Trophoblast cell (in vitro differentiated cells and primary cell): ENCODE measurements around the gene PIK3CB.
"Not testable (repeated sequence)": the region's sequence is repeated elsewhere in the genome, so short reads cannot be mapped to it uniquely, and the experiment has no call there.

ENCODE experiments used
- DNase-seq, 2 donors: peaks; one replicate each; pipeline ENCODE4 v3.0.0-alpha.2; 2016
- H2AFZ ChIP-seq: 2 replicates; pipeline ENCODE4 v1.6.1; 2013; ENCODE audit warnings: low read length, moderate library complexity, mild to moderate bottlenecking; ENCODE audit not compliant: insufficient read depth, poor library complexity
- H2AK5ac ChIP-seq: 2 replicates; pipeline ENCODE4 v1.6.1; 2013; ENCODE audit warnings: mild to moderate bottlenecking, low read length
- H2BK120ac ChIP-seq: 2 replicates; pipeline ENCODE4 v1.6.1; 2013; ENCODE audit warnings: low read length, mild to moderate bottlenecking, moderate library complexity; ENCODE audit not compliant: insufficient read depth, poor library complexity
- H2BK12ac ChIP-seq: 2 replicates; pipeline ENCODE4 v1.6.1; 2013; ENCODE audit warnings: mild to moderate bottlenecking, low read length, moderate library complexity
- H2BK5ac ChIP-seq: 2 replicates; pipeline ENCODE4 v1.6.1; 2013; ENCODE audit warnings: low read length, low read depth, moderate library complexity, mild to moderate bottlenecking; ENCODE audit not compliant: poor library complexity
- H3K14ac ChIP-seq: 2 replicates; pipeline ENCODE4 v1.6.1; 2013; ENCODE audit warnings: mild to moderate bottlenecking, low read length
- H3K18ac ChIP-seq: 2 replicates; pipeline ENCODE4 v1.6.1; 2013; ENCODE audit warnings: mild to moderate bottlenecking, low read length
- H3K23ac ChIP-seq: 2 replicates; pipeline ENCODE4 v1.6.1; 2013; ENCODE audit warnings: low read length
- H3K27ac ChIP-seq: 2 replicates; pipeline ENCODE4 v1.5.1; 2013; ENCODE audit warnings: low read depth, mild to moderate bottlenecking, inconsistent platforms, low read length, moderate library complexity
- H3K27me3 ChIP-seq: 2 replicates; pipeline ENCODE4 v1.6.1; 2013; ENCODE audit warnings: inconsistent platforms, mild to moderate bottlenecking, low read length, moderate library complexity; ENCODE audit not compliant: insufficient read depth
- H3K36me3 ChIP-seq, 2 experiments: 1 replicate in 1 of 2; 2 replicates in 1 of 2; pipeline ENCODE4 v1.6.1; 2013; ENCODE audit warnings: low read length in 2 of 2, mild to moderate bottlenecking in 2 of 2, moderate library complexity in 1 of 2; ENCODE audit not compliant: insufficient read depth in 2 of 2, control insufficient read depth in 1 of 2
- H3K4ac ChIP-seq: 2 replicates; pipeline ENCODE4 v1.6.1; 2013; ENCODE audit warnings: low read depth, mild to moderate bottlenecking, low read length, moderate library complexity
- H3K4me1 ChIP-seq, 2 experiments: 1 replicate in 1 of 2; 2 replicates in 1 of 2; pipeline ENCODE4 v1.6.1; 2013; ENCODE audit warnings: low read length in 2 of 2, mild to moderate bottlenecking in 2 of 2, moderate library complexity in 1 of 2; ENCODE audit not compliant: insufficient read depth in 2 of 2, control insufficient read depth in 1 of 2
- H3K4me2 ChIP-seq: 2 replicates; pipeline ENCODE4 v1.6.1; 2013; ENCODE audit warnings: inconsistent platforms, mild to moderate bottlenecking, low read length, moderate library complexity
- H3K4me3 ChIP-seq: 2 replicates; pipeline ENCODE4 v1.5.1; 2013; ENCODE audit warnings: mild to moderate bottlenecking, low read depth, low read length, inconsistent platforms
- H3K79me1 ChIP-seq: one replicate; pipeline ENCODE4 v1.6.1; 2013; ENCODE audit warnings: low read length
- H3K79me2 ChIP-seq: 2 replicates; pipeline ENCODE4 v1.6.1; 2013; ENCODE audit warnings: low read length, mild to moderate bottlenecking; ENCODE audit not compliant: control insufficient read depth, insufficient read depth, poor library complexity
- H3K9ac ChIP-seq: 2 replicates; pipeline ENCODE4 v1.6.1; 2013; ENCODE audit warnings: mild to moderate bottlenecking, low read length
- H3K9me3 ChIP-seq: 2 replicates; pipeline ENCODE4 v1.6.1; 2013; ENCODE audit warnings: low read depth, mild to moderate bottlenecking, control low read depth, inconsistent platforms, low read length; ENCODE audit not compliant: insufficient read depth
- H4K12ac ChIP-seq: 2 replicates; pipeline ENCODE4 v1.6.1; 2013; ENCODE audit warnings: low read depth, mild to moderate bottlenecking, low read length, moderate library complexity
- H4K8ac ChIP-seq: 2 replicates; pipeline ENCODE4 v1.6.1; 2013; ENCODE audit warnings: low read depth, mild to moderate bottlenecking, low read length, moderate library complexity
- H4K91ac ChIP-seq: one replicate; pipeline ENCODE4 v1.6.1; 2013; ENCODE audit warnings: low read depth, mild to moderate bottlenecking, low read length, moderate library complexity
- WGBS: extraction: QIAGEN DNeasy Blood & Tissue Kit; methylation state at CpG from one replicate; pipeline ENCODE4 v1.1.7; 2013; ENCODE audit warnings: missing lambda C conversion rate; ENCODE audit not compliant: insufficient read length, insufficient coverage; ENCODE audit errors: extremely low coverage; 5-methylcytosine and 5-hydroxymethylcytosine counted together

Gene PIK3CB

DNA sequence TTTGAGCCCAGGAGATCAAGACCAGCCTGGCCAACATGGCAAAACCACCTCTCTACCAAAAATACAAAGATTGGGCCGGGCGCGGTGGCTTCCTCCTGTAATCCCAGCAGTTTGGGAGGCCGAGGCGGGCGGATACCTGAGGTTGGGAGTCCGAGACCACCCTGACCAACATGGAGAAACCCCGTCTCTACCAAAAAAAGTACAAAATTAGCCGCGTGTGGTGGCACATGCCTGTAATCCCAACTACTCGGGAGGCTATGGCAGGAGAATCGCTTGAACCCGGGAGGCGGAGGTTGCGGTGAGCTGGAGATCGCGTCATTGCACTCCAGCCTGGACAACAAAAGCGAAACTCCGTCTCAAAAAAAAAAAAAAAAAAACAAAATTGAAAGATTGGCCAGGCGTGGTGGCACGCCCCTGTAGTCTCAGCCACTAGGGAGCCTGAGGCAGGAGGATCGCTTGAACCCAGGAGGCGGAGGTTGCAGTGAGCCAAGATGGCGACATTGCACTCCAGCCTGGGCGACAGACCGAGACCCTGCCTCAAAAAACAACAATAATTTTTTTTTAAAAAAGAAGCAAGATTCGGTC lies 2.2 kb downstream of the PIK3CB start:
- peak; percentile 78 to 86 for DNase-seq
- H3K79me1 ChIP-seq, result peaks cover 11% of the 10 kb centered on the region
- H3K4me1 ChIP-seq, result not testable (repeated sequence)

DNA sequence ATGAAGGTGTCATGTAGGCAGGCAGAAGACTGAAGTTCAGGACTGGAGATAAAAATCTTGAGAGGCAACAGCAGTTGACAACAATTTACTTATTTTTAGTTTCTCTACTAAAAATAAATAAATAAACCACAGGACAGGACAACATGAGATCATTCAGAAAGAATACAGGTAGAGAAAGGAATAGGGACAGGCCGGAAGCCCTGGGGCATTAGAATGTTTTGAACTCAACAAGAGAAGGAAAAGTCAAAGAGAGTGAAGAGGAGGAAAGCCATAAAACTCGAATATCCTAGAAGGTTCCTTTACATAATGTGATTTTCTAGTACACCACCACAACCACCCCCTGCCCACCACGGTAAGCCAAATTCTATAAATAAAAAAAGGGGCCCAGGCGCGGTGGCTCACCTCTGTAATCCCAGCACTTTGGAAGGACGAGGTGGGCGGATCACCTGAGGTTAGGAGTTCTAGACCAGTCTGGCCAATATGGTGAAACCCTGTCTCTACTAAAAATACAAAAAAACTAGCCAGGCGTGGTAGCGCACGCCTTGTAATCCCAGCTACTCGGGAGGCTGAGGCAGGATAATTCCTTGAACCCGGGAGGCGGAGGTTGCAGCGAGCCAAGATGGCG lies 4.7 kb downstream of the PIK3CB start:
- Histone ChIP-seq H2AFZ (no peak overlapping the region), H4K91ac (no peak overlapping the region), H3K23ac (no peak overlapping the region), H2BK12ac (peak overlapping the region; percentile 81), H3K4me2 (no peak overlapping the region), H3K27ac (peak overlapping the region; percentile 35), H3K9me3 (no peaks in the 10 kb centered on the region), H3K4me1 (peaks cover 3% of the 10 kb centered on the region in 2 experiments), H3K4ac (peak overlapping the region; percentile 86), H3K9ac (no peak overlapping the region), H3K27me3 (no peaks in the 10 kb centered on the region), H4K12ac (peak overlapping the region; percentile 31), H3K14ac (no peak overlapping the region), H3K79me1 (peaks cover 8% of the 10 kb centered on the region), H2BK120ac (no peak overlapping the region), H3K79me2 (peaks cover 11% of the 10 kb centered on the region), H3K36me3 (peaks cover 0 to 2% of the 10 kb centered on the region in 2 experiments), H3K18ac (peak overlapping the region; percentile 74), H2AK5ac (no peak overlapping the region), H4K8ac (no peak overlapping the region), H2BK5ac (no peak overlapping the region), H3K4me3 (no peak overlapping the region)
- peak; percentile 77 to 88 for DNase-seq
- WGBS, result no CpG with 5 or more reads among the region's 15 CpGs

More for the DNA sequence above, 2.2 kb downstream of the PIK3CB start:
- not testable (repeated sequence) for H2BK120ac ChIP-seq, H3K4me2 ChIP-seq, H3K4me3 ChIP-seq, H4K8ac ChIP-seq, H3K23ac ChIP-seq, H3K14ac ChIP-seq, H2BK5ac ChIP-seq, H3K9me3 ChIP-seq, H2AK5ac ChIP-seq, H4K12ac ChIP-seq, H4K91ac ChIP-seq, H3K9ac ChIP-seq, H2BK12ac ChIP-seq, H3K18ac ChIP-seq, H3K36me3 ChIP-seq, H3K27me3 ChIP-seq, H2AFZ ChIP-seq, H3K27ac ChIP-seq
- Histone ChIP-seq H3K79me2 (peaks cover 14% of the 10 kb centered on the region), H3K4ac (peak overlapping the region; percentile 88)
- WGBS, result no CpG with 5 or more reads among the region's 27 CpGs

DNA sequence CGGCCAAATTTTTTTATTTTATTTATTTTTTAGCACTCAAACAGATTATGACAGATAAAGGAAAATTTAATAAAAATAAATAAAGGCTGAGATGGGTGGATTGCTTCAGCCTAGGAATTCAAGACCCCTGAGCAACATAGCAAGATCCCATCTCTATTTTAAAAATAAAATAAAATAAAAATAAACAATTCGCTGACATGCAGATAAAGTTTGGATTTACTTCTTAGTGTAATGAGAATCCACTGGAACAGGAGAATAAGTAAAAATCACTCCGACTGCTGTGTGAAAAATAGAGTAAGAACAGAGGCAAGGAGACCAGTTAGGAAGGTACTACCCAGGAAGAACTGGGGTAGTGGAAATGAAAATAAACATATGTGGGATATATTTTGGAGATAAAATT lies 5.6 kb downstream of the PIK3CB start:
- Histone ChIP-seq H2AK5ac (no peak overlapping the region), H3K4me3 (no peak overlapping the region), H2BK12ac (no peak overlapping the region), H4K91ac (no peak overlapping the region), H3K27me3 (no peaks in the 10 kb centered on the region), H3K79me1 (peaks cover under 1% of the 10 kb centered on the region), H2AFZ (no peak overlapping the region), H4K12ac (no peak overlapping the region), H3K18ac (no peak overlapping the region), H4K8ac (no peak overlapping the region), H3K9me3 (no peaks in the 10 kb centered on the region), H3K9ac (no peak overlapping the region), H3K27ac (no peak overlapping the region), H3K4me1 (peaks cover 4 to 7% of the 10 kb centered on the region in 2 experiments), H3K23ac (no peak overlapping the region), H3K4ac (no peak overlapping the region), H2BK120ac (no peak overlapping the region), H3K14ac (no peak overlapping the region), H3K36me3 (peaks cover 0 to 2% of the 10 kb centered on the region in 2 experiments), H3K79me2 (peaks cover 5% of the 10 kb centered on the region), H3K4me2 (no peak overlapping the region), H2BK5ac (no peak overlapping the region)
- DNase-seq, result peak in 1 of 2 donors; percentile 28
- WGBS, result no CpG with 5 or more reads among the region's 3 CpGs

DNA sequence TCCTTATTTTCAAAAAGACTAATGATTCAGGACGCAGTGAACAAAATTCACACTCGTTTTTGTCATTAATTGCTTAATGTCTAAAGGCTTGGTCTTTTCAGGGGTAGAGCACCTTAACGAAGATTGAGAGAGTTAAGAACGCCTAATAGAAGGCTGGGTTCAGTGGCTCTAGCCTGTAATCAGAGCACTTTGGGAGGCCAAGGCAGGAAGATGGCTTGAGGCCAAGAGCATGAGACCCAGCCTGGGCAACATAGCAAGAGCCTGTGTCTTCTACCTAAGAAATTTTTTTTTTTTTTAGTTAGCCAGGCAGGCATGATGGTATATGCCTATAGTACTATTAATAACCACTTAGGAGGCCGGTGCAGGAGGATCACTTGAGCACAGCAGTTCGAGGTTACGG lies 7.5 kb downstream of the PIK3CB start:
- WGBS, result no CpG with 5 or more reads among the region's 7 CpGs
- Histone ChIP-seq H3K79me2 (peaks cover 3% of the 10 kb centered on the region), H3K79me1 (no peaks in the 10 kb centered on the region)

More for the DNA sequence above, 7.5 kb downstream of the PIK3CB start:
- H3K4me2 ChIP-seq, result no peak overlapping the region
- no peak overlapping the region for H3K18ac ChIP-seq
- no peak overlapping the region for H2AFZ ChIP-seq
- H3K4me3 ChIP-seq, result no peak overlapping the region
- H3K9me3 ChIP-seq, result no peaks in the 10 kb centered on the region
- H4K8ac ChIP-seq, result no peak overlapping the region
- H2AK5ac ChIP-seq, result no peak overlapping the region
- H3K23ac ChIP-seq, result no peak overlapping the region
- H3K36me3 ChIP-seq, result peaks cover 0 to 2% of the 10 kb centered on the region in 2 experiments
- H4K91ac ChIP-seq, result no peak overlapping the region
- no peak overlapping the region for H3K9ac ChIP-seq
- no peak for DNase-seq
- H2BK120ac ChIP-seq, result no peak overlapping the region
- H3K27ac ChIP-seq, result no peak overlapping the region
- no peaks in the 10 kb centered on the region for H3K27me3 ChIP-seq
- no peak overlapping the region for H4K12ac ChIP-seq
- no peak overlapping the region for H2BK12ac ChIP-seq
- H3K4me1 ChIP-seq, result peaks cover 5 to 10% of the 10 kb centered on the region in 2 experiments
- H3K14ac ChIP-seq, result no peak overlapping the region
- no peak overlapping the region for H2BK5ac ChIP-seq
- H3K4ac ChIP-seq, result peak overlapping the region; percentile 53
